IMR-90 (cell line): Measurements from ENCODE around the gene FAM78A. TPM values are rescaled to one million over a fixed set of nuclear protein-coding genes. Genes with fewer than 3 reads are reported as not detected.

Experiments
- ATAC-seq: fragments of 200-7000 bp; cut with Tn5 transposase; 2 replicates; pipeline ENCODE4 v1.9.1; 2020; ENCODE audit warnings: low read depth, mild to moderate bottlenecking, moderate library complexity
- BruUV-seq: library from RNA; stranded (reverse); fragments of 400-500 nt; replicated peaks from 2 replicates; lab custom pipeline; 2021; lab: Mats Ljungman, UMichigan
- CTCF ChIA-PET: fragments of 300-600 bp; formaldehyde crosslinking; extraction: SDS; loops from one replicate; lab custom pipeline; 2021; ENCODE audit warnings: antibody characterized with exemption; lab: Yijun Ruan, JAX
- POLR2A ChIA-PET: fragments of 300-600 bp; sonication (Branson Sonifier 250); formaldehyde crosslinking; loops from one replicate; lab custom pipeline; 2022; ENCODE audit warnings: antibody characterized with exemption; ENCODE audit not compliant: unreplicated experiment; lab: Charles Lee
- DNase-seq: peaks from one replicate; pipeline ENCODE4 v3.0.0; 2013
- H2AFZ ChIP-seq: replicated peaks from 2 replicates; pipeline ENCODE3; 2013; ENCODE audit warnings: low read length, mild to moderate bottlenecking; ENCODE audit not compliant: poor library complexity
- H2AK5ac ChIP-seq: 2 replicates; pipeline ENCODE4 v1.6.1; 2013; ENCODE audit warnings: low read depth, low read length, inconsistent platforms
- H2AK9ac ChIP-seq: replicated peaks from 2 replicates; pipeline ENCODE3; 2013; ENCODE audit warnings: mild to moderate bottlenecking, low read depth, low read length, moderate library complexity; ENCODE audit not compliant: poor library complexity
- H2BK120ac ChIP-seq: 2 replicates; pipeline ENCODE4 v1.6.1; 2013; ENCODE audit warnings: low read depth, low read length, inconsistent platforms
- H2BK15ac ChIP-seq: 3 replicates; pipeline ENCODE4 v1.6.1; 2013; ENCODE audit warnings: low read depth, low read length, inconsistent platforms
- H2BK20ac ChIP-seq: 2 replicates; pipeline ENCODE4 v1.6.1; 2013; ENCODE audit warnings: low read depth, mild to moderate bottlenecking, inconsistent platforms, low read length, moderate library complexity
- H2BK5ac ChIP-seq: 2 replicates; pipeline ENCODE4 v1.6.1; 2013; ENCODE audit warnings: mild to moderate bottlenecking, low read depth, low read length, inconsistent platforms; ENCODE audit not compliant: poor library complexity, severe bottlenecking
- H3K14ac ChIP-seq: replicated peaks from 2 replicates; pipeline ENCODE4 v1.6.1; 2013; ENCODE audit warnings: low read depth, low read length, inconsistent platforms
- H3K18ac ChIP-seq: 2 replicates; pipeline ENCODE4 v1.6.1; 2013; ENCODE audit warnings: low read depth, low read length, control low read depth
- H3K23ac ChIP-seq: 2 replicates; pipeline ENCODE4 v1.6.1; 2013; ENCODE audit warnings: low read depth, low read length, inconsistent platforms
- H3K27ac ChIP-seq: 2 replicates; pipeline ENCODE4 v1.5.1; 2013; ENCODE audit warnings: mild to moderate bottlenecking, control low read depth, low read length; ENCODE audit not compliant: insufficient read depth
- H3K27me3 ChIP-seq: 2 replicates; pipeline ENCODE4 v1.6.1; 2013; ENCODE audit warnings: low read length; ENCODE audit not compliant: control insufficient read depth, insufficient read depth
- H3K36me3 ChIP-seq: 2 replicates; pipeline ENCODE4 v1.6.1; 2013; ENCODE audit warnings: low read length, mixed read lengths; ENCODE audit not compliant: control insufficient read depth, insufficient read depth
- H3K4ac ChIP-seq: 2 replicates; pipeline ENCODE4 v1.6.1; 2013; ENCODE audit warnings: low read depth, low read length, inconsistent platforms
- H3K4me1 ChIP-seq: 2 replicates; pipeline ENCODE4 v1.6.1; 2013; ENCODE audit warnings: low read length, mixed read lengths; ENCODE audit not compliant: control insufficient read depth, insufficient read depth
- H3K4me2 ChIP-seq: 2 replicates; pipeline ENCODE4 v1.6.1; 2013; ENCODE audit warnings: low read depth, mild to moderate bottlenecking, control low read depth, low read length, moderate library complexity
- H3K4me3 ChIP-seq: 2 replicates; pipeline ENCODE4 v1.5.1; 2013; ENCODE audit warnings: low read depth, mild to moderate bottlenecking, control low read depth, low read length, moderate library complexity; ENCODE audit not compliant: insufficient read depth
- H3K56ac ChIP-seq: 2 replicates; pipeline ENCODE4 v1.6.1; 2013; ENCODE audit warnings: low read length, inconsistent platforms; ENCODE audit not compliant: insufficient read depth; ENCODE audit errors: extremely low read depth
- H3K79me1 ChIP-seq, 2 experiments: 2 replicates each; pipeline ENCODE4 v1.6.1; 2013; ENCODE audit warnings: low read length in 2 of 2, inconsistent platforms in 1 of 2, low read depth in 1 of 2
- H3K9ac ChIP-seq: 2 replicates; pipeline ENCODE4 v1.6.1; 2013; ENCODE audit warnings: low read depth, low read length, control low read depth
- H3K9me1 ChIP-seq: 2 replicates; pipeline ENCODE4 v1.6.1; 2013; ENCODE audit warnings: low read length, inconsistent platforms; ENCODE audit not compliant: insufficient read depth
- H3K9me3 ChIP-seq: 2 replicates; pipeline ENCODE4 v1.6.1; 2013; ENCODE audit warnings: low read length; ENCODE audit not compliant: control insufficient read depth, insufficient read depth
- H4K20me1 ChIP-seq: 2 replicates; pipeline ENCODE4 v1.6.1; 2013; ENCODE audit warnings: low read length, inconsistent platforms; ENCODE audit not compliant: insufficient read depth
- H4K5ac ChIP-seq: 2 replicates; pipeline ENCODE4 v1.6.1; 2013; ENCODE audit warnings: mild to moderate bottlenecking, low read depth, low read length, control low read depth
- H4K8ac ChIP-seq, 2 experiments: 2 replicates each; pipeline ENCODE4 v1.6.1; 2013; ENCODE audit warnings: low read depth in 2 of 2, low read length in 2 of 2, control low read depth in 1 of 2, inconsistent platforms in 1 of 2
- H4K91ac ChIP-seq: 2 replicates; pipeline ENCODE4 v1.6.1; 2013; ENCODE audit warnings: low read depth, low read length, inconsistent platforms; ENCODE audit not compliant: insufficient read depth
- CEBPB ChIP-seq: IDR thresholded peaks from 2 replicates; pipeline ENCODE4 v1.6.1; 2012; ENCODE audit warnings: low read depth, low read length, improper control_type of control experiment
- FOS ChIP-seq: fragments of 150-350 bp; IDR thresholded peaks from 2 replicates; pipeline ENCODE4 v1.6.1; 2016; ENCODE audit warnings: low read depth, low read length
- MAFK ChIP-seq: IDR thresholded peaks from 2 replicates; pipeline ENCODE4 v1.6.1; 2012; ENCODE audit warnings: low read depth, low read length, improper control_type of control experiment
- MXI1 ChIP-seq: IDR thresholded peaks from 2 replicates; pipeline ENCODE4 v1.6.1; 2012; ENCODE audit warnings: low read depth, mild to moderate bottlenecking, low read length, moderate library complexity, borderline replicate concordance
- RCOR1 ChIP-seq: IDR thresholded peaks from 2 replicates; pipeline ENCODE4 v1.6.1; 2012; ENCODE audit warnings: mild to moderate bottlenecking, low read length, improper control_type of control experiment; ENCODE audit not compliant: insufficient replicate concordance
- WGBS, 2 experiments: methylation state at CpG; one replicate each; pipeline versions ENCODE4 v1.1.5 to v1.1.7; 2013; ENCODE audit warnings: missing lambda C conversion rate in 2 of 2; ENCODE audit not compliant: insufficient read length in 1 of 2; ENCODE audit errors: extremely low coverage in 2 of 2; 5-methylcytosine and 5-hydroxymethylcytosine counted together
- dilution Hi-C: fragments of 300-500 bp; cut with HindIII; formaldehyde crosslinking; loops from one replicate; pipeline ENCODE4 v1.14.3; 2018; ENCODE audit warnings: low sequenced_read_pairs; ENCODE audit not compliant: unreplicated experiment
- in situ Hi-C: fragments of 300-500 bp; cut with MboI; formaldehyde crosslinking; loops from 3 replicates; pipeline ENCODE4 v1.14.3; 2019; ENCODE audit warnings: low sequenced_read_pairs, inconsistent platforms, mixed read lengths
- intact Hi-C: fragments of 100-400 bp; cut with micrococcal nuclease; formaldehyde crosslinking; loops from 2 replicates; pipeline ENCODE4 v1.10.0; 2022
- polyA plus RNA-seq, 3 experiments: library from polyadenylated mRNA; depleted of rRNA; stranded (reverse); fragments of >200 nt; gene quantifications; 2 replicates each; pipeline ENCODE4 v1.2.3, GENCODE V29; 2012; ENCODE audit warnings: low replicate concordance in 1 of 3
- total RNA-seq: library from RNA; depleted of rRNA; stranded (reverse); fragments of >200 nt; gene quantifications from 2 replicates; pipeline ENCODE4 v1.2.3, GENCODE V29; 2012

The FAM78A gene
- total and polyA plus RNA-seq, 2 of the 4 experiments (the other 2 are of a cell fraction), result 0.18 to 0.27 TPM

DNA sequence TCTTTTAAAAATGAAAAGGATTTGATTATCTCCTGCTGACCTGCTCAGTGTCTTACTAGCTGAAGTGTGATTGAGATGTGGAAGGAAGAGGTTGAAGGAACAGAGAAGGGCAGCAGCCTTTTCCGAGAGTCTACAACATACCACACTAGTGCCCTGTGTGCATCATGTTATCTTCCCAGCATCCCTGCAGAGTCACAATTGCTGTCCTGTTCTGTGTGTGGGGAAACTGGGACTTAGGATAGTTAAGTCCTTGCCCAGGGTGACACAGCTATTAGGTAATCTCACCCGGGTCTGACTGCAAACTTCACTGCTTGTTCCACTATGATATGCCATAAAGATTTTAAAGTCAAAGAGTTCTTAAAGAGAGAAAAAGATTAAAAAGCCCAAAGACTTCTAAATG lies 55.8 kb downstream of the FAM78A start:
- dilution Hi-C loops, result no loop called here
- no peak for DNase-seq
- no peak overlapping the region for H3K14ac ChIP-seq
- no peak overlapping the region for H3K4ac ChIP-seq
- H3K23ac ChIP-seq, result no peak overlapping the region
- no peak overlapping the region for H2BK20ac ChIP-seq
- no peaks in the 10 kb centered on the region for H4K20me1 ChIP-seq
- H3K4me1 ChIP-seq, result no peaks in the 10 kb centered on the region; the same call in 1 of the 2 replicates
- H3K18ac ChIP-seq, result no peak overlapping the region
- H2AK5ac ChIP-seq, result no peak overlapping the region
- no peak overlapping the region for H4K8ac ChIP-seq
- H3K9ac ChIP-seq, result no peak overlapping the region
- no peak overlapping the region for H3K56ac ChIP-seq
- WGBS, 2 experiments, result no CpG with 5 or more reads among the region's 2 CpGs
- no peak overlapping the region for H2BK120ac ChIP-seq
- H3K36me3 ChIP-seq, result peaks cover 9% of the 10 kb centered on the region
- H2BK5ac ChIP-seq, result no peak overlapping the region
- no peaks in the 10 kb centered on the region for H3K27me3 ChIP-seq
- CTCF ChIA-PET, result interaction anchor here (0.6 kb wide), 1 partner anchor 115 kb away, joined by 3 read pairs; no protein-coding TSS in a partner anchor
- intact Hi-C loops, result no loop called here
- no peaks in the 10 kb centered on the region for H3K9me3 ChIP-seq
- in situ Hi-C loops, result no loop called here
- H4K91ac ChIP-seq, result no peak overlapping the region
- no peak overlapping the region for H2AK9ac ChIP-seq
- no peak overlapping the region for H2BK15ac ChIP-seq
- TF ChIP-seq MAFK, result no peak
- no peak for TF ChIP-seq MXI1
- TF ChIP-seq CEBPB, result no peak
- no peak for TF ChIP-seq FOS
- no peak for TF ChIP-seq RCOR1
- no peak overlapping the region for H3K4me2 ChIP-seq
- no peak overlapping the region for H3K27ac ChIP-seq
- no peak for ATAC-seq
- H3K9me1 ChIP-seq, result peaks cover 9% of the 10 kb centered on the region; the same call in 1 of the 2 replicates
- POLR2A ChIA-PET, result no interaction called here
- H4K5ac ChIP-seq, result no peak overlapping the region
- BruUV-seq, result no TSS peak
- no peak overlapping the region for H2AFZ ChIP-seq
- no peak overlapping the region for H3K4me3 ChIP-seq
- H3K79me1 ChIP-seq, result no peaks in the 10 kb centered on the region
